ENCODE results near the gene NANOS2. TPM values are rescaled to one million over a fixed set of nuclear protein-coding genes. Genes with fewer than 3 reads are reported as not detected.
"Not testable (repeated sequence)": the region's sequence is repeated elsewhere in the genome, so short reads cannot be mapped to it uniquely, and the experiment has no call there.

Gene NANOS2
- polyA plus RNA-seq, 2 donors = not detected

- no peak overlapping the region for H3K27ac ChIP-seq (ENCODE audit: low read depth in 2 of 2, low read length in 1 of 2)
Measured at GRCh38 chr19:45899919-45900589, 14.5 kb downstream of the NANOS2 start.

GRCh38 chr19:45899253-45899652 is 15.3 kb downstream of the NANOS2 start:
- Histone ChIP-seq H3K9me3 (ENCODE audit: control insufficient read depth in 2 of 2, insufficient read depth in 1 of 2, low read depth in 1 of 2, low read length in 1 of 2) (no peaks in the 10 kb centered on the region), H3K27ac (ENCODE audit: low read depth in 2 of 2, low read length in 1 of 2) (no peak overlapping the region), H3K4me1 (ENCODE audit: control insufficient read depth in 2 of 2, insufficient read depth in 2 of 2, low read length in 1 of 2) (peaks cover 4% of the 10 kb centered on the region in 2 donors), H3K27me3 (ENCODE audit: control insufficient read depth in 1 of 2, insufficient read depth in 2 of 2, low read length in 2 of 2) (no peaks in the 10 kb centered on the region), H3K36me3 (ENCODE audit: control insufficient read depth in 2 of 2, insufficient read depth in 2 of 2, low read length in 1 of 2) (peaks cover 0 to 9% of the 10 kb centered on the region in 2 donors), H3K4me3 (ENCODE audit: low read depth in 1 of 2, low read length in 2 of 2) (no peak overlapping the region)
- WGBS, 2 donors = 94% methylated on average over 7 of the region's 7 CpGs

More at GRCh38 chr19:45899919-45900589, 14.5 kb downstream of the NANOS2 start:
- 95 to 97% methylated on average over 4 of the region's 4 CpGs for WGBS, 2 donors
- H3K4me1 ChIP-seq (ENCODE audit: control insufficient read depth in 2 of 2, insufficient read depth in 2 of 2, low read length in 1 of 2) = peaks cover 4% of the 10 kb centered on the region in 2 donors
- no peaks in the 10 kb centered on the region for H3K9me3 ChIP-seq (ENCODE audit: control insufficient read depth in 2 of 2, insufficient read depth in 1 of 2, low read depth in 1 of 2, low read length in 1 of 2)
- no peaks in the 10 kb centered on the region for H3K27me3 ChIP-seq (ENCODE audit: control insufficient read depth in 1 of 2, insufficient read depth in 2 of 2, low read length in 2 of 2)
- H3K4me3 ChIP-seq (ENCODE audit: low read depth in 1 of 2, low read length in 2 of 2) = no peak overlapping the region
- peaks cover 0 to 9% of the 10 kb centered on the region in 2 donors for H3K36me3 ChIP-seq (ENCODE audit: control insufficient read depth in 2 of 2, insufficient read depth in 2 of 2, low read length in 1 of 2)

GRCh38 chr19:45897261-45897812 is 17.2 kb downstream of the NANOS2 start:
- 92 to 93% methylated on average over 8 of the region's 8 CpGs for WGBS, 2 donors
- no peaks in the 10 kb centered on the region for H3K9me3 ChIP-seq (ENCODE audit: control insufficient read depth in 2 of 2, insufficient read depth in 1 of 2, low read depth in 1 of 2, low read length in 1 of 2)

GRCh38 chr19:45895983-45896599 is 18.5 kb downstream of the NANOS2 start:
- not testable (repeated sequence) for H3K27ac ChIP-seq (ENCODE audit: low read depth in 2 of 2, low read length in 1 of 2); H3K9me3 ChIP-seq (ENCODE audit: control insufficient read depth in 2 of 2, insufficient read depth in 1 of 2, low read depth in 1 of 2, low read length in 1 of 2); H3K27me3 ChIP-seq (ENCODE audit: control insufficient read depth in 1 of 2, insufficient read depth in 2 of 2, low read length in 2 of 2); H3K4me1 ChIP-seq (ENCODE audit: control insufficient read depth in 2 of 2, insufficient read depth in 2 of 2, low read length in 1 of 2); H3K36me3 ChIP-seq (ENCODE audit: control insufficient read depth in 2 of 2, insufficient read depth in 2 of 2, low read length in 1 of 2); H3K4me3 ChIP-seq (ENCODE audit: low read depth in 1 of 2, low read length in 2 of 2)
- 96 to 97% methylated on average over 12 of the region's 12 CpGs for WGBS, 2 donors

More at GRCh38 chr19:45897261-45897812, 17.2 kb downstream of the NANOS2 start:
- H3K4me3 ChIP-seq (ENCODE audit: low read depth in 1 of 2, low read length in 2 of 2) = no peak overlapping the region
- peaks cover 0 to 9% of the 10 kb centered on the region in 2 donors for H3K36me3 ChIP-seq (ENCODE audit: control insufficient read depth in 2 of 2, insufficient read depth in 2 of 2, low read length in 1 of 2)
- peaks cover 4% of the 10 kb centered on the region in 2 donors for H3K4me1 ChIP-seq (ENCODE audit: control insufficient read depth in 2 of 2, insufficient read depth in 2 of 2, low read length in 1 of 2)
- no peaks in the 10 kb centered on the region for H3K27me3 ChIP-seq (ENCODE audit: control insufficient read depth in 1 of 2, insufficient read depth in 2 of 2, low read length in 2 of 2)
- no peak overlapping the region for H3K27ac ChIP-seq (ENCODE audit: low read depth in 2 of 2, low read length in 1 of 2)

GRCh38 chr19:45895519-45895972 is 19.0 kb downstream of the NANOS2 start:
- no peak overlapping the region for H3K27ac ChIP-seq (ENCODE audit: low read depth in 2 of 2, low read length in 1 of 2)
- H3K9me3 ChIP-seq (ENCODE audit: control insufficient read depth in 2 of 2, insufficient read depth in 1 of 2, low read depth in 1 of 2, low read length in 1 of 2) = no peaks in the 10 kb centered on the region
- H3K36me3 ChIP-seq (ENCODE audit: control insufficient read depth in 2 of 2, insufficient read depth in 2 of 2, low read length in 1 of 2) = peaks cover 0 to 9% of the 10 kb centered on the region in 2 donors
- 80 to 81% methylated on average over 9 of the region's 9 CpGs for WGBS, 2 donors
- H3K4me1 ChIP-seq (ENCODE audit: control insufficient read depth in 2 of 2, insufficient read depth in 2 of 2, low read length in 1 of 2) = no peaks in the 10 kb centered on the region
- H3K4me3 ChIP-seq (ENCODE audit: low read depth in 1 of 2, low read length in 2 of 2) = no peak overlapping the region
- no peaks in the 10 kb centered on the region for H3K27me3 ChIP-seq (ENCODE audit: control insufficient read depth in 1 of 2, insufficient read depth in 2 of 2, low read length in 2 of 2)

GRCh38 chr19:45890877-45891276 is 23.7 kb downstream of the NANOS2 start:
- H3K36me3 ChIP-seq (ENCODE audit: control insufficient read depth in 2 of 2, insufficient read depth in 2 of 2, low read length in 1 of 2) = no peaks in the 10 kb centered on the region
- H3K4me1 ChIP-seq (ENCODE audit: control insufficient read depth in 2 of 2, insufficient read depth in 2 of 2, low read length in 1 of 2) = no peaks in the 10 kb centered on the region
- no peak overlapping the region for H3K27ac ChIP-seq (ENCODE audit: low read depth in 2 of 2, low read length in 1 of 2)
- no peak overlapping the region for H3K4me3 ChIP-seq (ENCODE audit: low read depth in 1 of 2, low read length in 2 of 2)
- whole genome bisulfite sequencing, 2 donors = 85 to 88% methylated on average over 11 to 17 of the region's 17 CpGs
- no peaks in the 10 kb centered on the region for H3K27me3 ChIP-seq (ENCODE audit: control insufficient read depth in 1 of 2, insufficient read depth in 2 of 2, low read length in 2 of 2)
- H3K9me3 ChIP-seq (ENCODE audit: control insufficient read depth in 2 of 2, insufficient read depth in 1 of 2, low read depth in 1 of 2, low read length in 1 of 2) = no peaks in the 10 kb centered on the region

- no peak overlapping the region for H3K4me3 ChIP-seq (ENCODE audit: low read depth in 1 of 2, low read length in 2 of 2)
- no peaks in the 10 kb centered on the region for H3K9me3 ChIP-seq (ENCODE audit: control insufficient read depth in 2 of 2, insufficient read depth in 1 of 2, low read depth in 1 of 2, low read length in 1 of 2)
- H3K27me3 ChIP-seq (ENCODE audit: control insufficient read depth in 1 of 2, insufficient read depth in 2 of 2, low read length in 2 of 2) = no peaks in the 10 kb centered on the region
- H3K27ac ChIP-seq (ENCODE audit: low read depth in 2 of 2, low read length in 1 of 2) = no peak overlapping the region
- peaks cover under 1 to 11% of the 10 kb centered on the region in 2 donors for H3K4me1 ChIP-seq (ENCODE audit: control insufficient read depth in 2 of 2, insufficient read depth in 2 of 2, low read length in 1 of 2)
- peaks cover 0 to 2% of the 10 kb centered on the region in 2 donors for H3K36me3 ChIP-seq (ENCODE audit: control insufficient read depth in 2 of 2, insufficient read depth in 2 of 2, low read length in 1 of 2)
- WGBS, 2 donors = 71% methylated on average over 6 of the region's 6 CpGs
Measured at GRCh38 chr19:45889210-45889885, 25.2 kb downstream of the NANOS2 start.

- Histone ChIP-seq H3K9me3 (ENCODE audit: control insufficient read depth in 2 of 2, insufficient read depth in 1 of 2, low read depth in 1 of 2, low read length in 1 of 2) (no peaks in the 10 kb centered on the region), H3K36me3 (ENCODE audit: control insufficient read depth in 2 of 2, insufficient read depth in 2 of 2, low read length in 1 of 2) (peaks cover 0 to 2% of the 10 kb centered on the region in 2 donors), H3K4me3 (ENCODE audit: low read depth in 1 of 2, low read length in 2 of 2) (peak overlapping the region; percentile 59 to 83), H3K27ac (ENCODE audit: low read depth in 2 of 2, low read length in 1 of 2) (peak overlapping the region; percentile 90 to 95), H3K4me1 (ENCODE audit: control insufficient read depth in 2 of 2, insufficient read depth in 2 of 2, low read length in 1 of 2) (peaks cover 9 to 21% of the 10 kb centered on the region in 2 donors), H3K27me3 (ENCODE audit: control insufficient read depth in 1 of 2, insufficient read depth in 2 of 2, low read length in 2 of 2) (no peaks in the 10 kb centered on the region)
- 45 to 49% methylated on average over 10 of the region's 10 CpGs for WGBS, 2 donors
Measured at GRCh38 chr19:45887200-45887710, 27.3 kb downstream of the NANOS2 start.

- H3K36me3 ChIP-seq (ENCODE audit: control insufficient read depth in 2 of 2, insufficient read depth in 2 of 2, low read length in 1 of 2) = peaks cover 0 to 2% of the 10 kb centered on the region in 2 donors
- peak overlapping the region; percentile 90 to 95 for H3K27ac ChIP-seq (ENCODE audit: low read depth in 2 of 2, low read length in 1 of 2)
- 1% methylated on average over 31 to 32 of the region's 32 CpGs for WGBS, 2 donors
- no peaks in the 10 kb centered on the region for H3K9me3 ChIP-seq (ENCODE audit: control insufficient read depth in 2 of 2, insufficient read depth in 1 of 2, low read depth in 1 of 2, low read length in 1 of 2)
- H3K27me3 ChIP-seq (ENCODE audit: control insufficient read depth in 1 of 2, insufficient read depth in 2 of 2, low read length in 2 of 2) = no peaks in the 10 kb centered on the region
- peak overlapping the region; percentile 59 to 83 for H3K4me3 ChIP-seq (ENCODE audit: low read depth in 1 of 2, low read length in 2 of 2)
- H3K4me1 ChIP-seq (ENCODE audit: control insufficient read depth in 2 of 2, insufficient read depth in 2 of 2, low read length in 1 of 2) = peaks cover 9 to 21% of the 10 kb centered on the region in 2 donors
Measured at GRCh38 chr19:45886427-45887199, 28.0 kb downstream of the NANOS2 start.

Measured in esophagus (tissue), 2 donors.